ENCODE data around the gene IL1R1.

The IL1R1 gene

DNA sequence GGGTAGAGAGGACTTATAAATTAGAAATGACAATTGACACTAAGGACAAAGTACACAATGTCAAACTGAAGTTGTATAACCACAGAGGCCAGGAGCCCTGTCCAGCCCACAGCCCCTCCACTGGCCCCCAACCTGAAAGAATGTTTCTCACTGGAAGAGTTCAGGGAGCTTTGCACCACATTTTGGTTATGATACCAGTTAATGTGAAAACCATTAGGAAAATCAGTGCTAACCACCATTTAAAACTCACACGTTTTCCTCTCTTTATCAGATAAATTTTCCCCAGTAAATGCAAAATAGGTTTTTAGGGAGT lies 38.1 kb downstream of the IL1R1 start:
- Mint-ChIP-seq H3K4me1 (no peaks in the 10 kb centered on the region), H3K27ac (no peak overlapping the region), H3K4me3 (no peak overlapping the region), H3K36me3 (no peaks in the 10 kb centered on the region), H3K27me3 (peaks cover 13% of the 10 kb centered on the region), H3K9me3 (no peaks in the 10 kb centered on the region)
- ATAC-seq (ENCODE audit: low read depth) (no peak), DNase-seq (ENCODE audit: low spot score in 2 of 2) (no peak)

DNA sequence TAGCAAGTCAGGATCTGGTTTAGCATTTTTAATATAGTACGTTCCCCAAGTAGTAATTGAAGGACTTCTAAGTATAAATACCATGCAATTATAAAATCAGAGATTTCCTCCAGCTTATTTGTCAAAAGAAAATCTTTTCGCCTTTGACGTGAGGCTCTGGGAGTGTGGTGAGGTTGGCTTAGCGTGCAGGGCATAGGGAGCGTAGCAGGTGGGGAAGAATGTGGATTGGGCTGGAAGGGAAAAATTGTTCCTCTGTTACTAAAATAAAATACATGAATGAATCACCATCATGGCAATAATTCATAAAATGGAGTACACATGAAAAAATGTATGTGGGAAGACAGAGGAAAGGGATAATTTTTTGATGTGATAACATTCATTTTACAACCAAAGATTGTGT lies 38.8 kb downstream of the IL1R1 start:
- Mint-ChIP-seq H3K27ac (no peak overlapping the region), H3K4me3 (no peak overlapping the region), H3K4me1 (no peaks in the 10 kb centered on the region), H3K9me3 (no peaks in the 10 kb centered on the region), H3K36me3 (no peaks in the 10 kb centered on the region), H3K27me3 (peaks cover 13% of the 10 kb centered on the region)
- DNase-seq (ENCODE audit: low spot score in 2 of 2) (no peak), ATAC-seq (ENCODE audit: low read depth) (no peak)

- no peaks in the 10 kb centered on the region for H3K4me1 Mint-ChIP-seq
- no peak for DNase-seq (ENCODE audit: low spot score in 2 of 2)
- H3K27ac Mint-ChIP-seq: no peak overlapping the region
- no peaks in the 10 kb centered on the region for H3K36me3 Mint-ChIP-seq
- no peak for ATAC-seq (ENCODE audit: low read depth)
- no peaks in the 10 kb centered on the region for H3K9me3 Mint-ChIP-seq
- peaks cover 16% of the 10 kb centered on the region for H3K27me3 Mint-ChIP-seq
- H3K4me3 Mint-ChIP-seq: no peak overlapping the region
These were observed 39.5 kb downstream of the IL1R1 start for GRCh38 chr2:102181919-102182635.

GRCh38 chr2:102184018-102184417 lies 41.5 kb downstream of the IL1R1 start:
- H3K27me3 Mint-ChIP-seq: peaks cover 16% of the 10 kb centered on the region
- H3K27ac Mint-ChIP-seq: no peak overlapping the region
- no peaks in the 10 kb centered on the region for H3K4me1 Mint-ChIP-seq
- H3K9me3 Mint-ChIP-seq: no peaks in the 10 kb centered on the region
- H3K4me3 Mint-ChIP-seq: no peak overlapping the region
- H3K36me3 Mint-ChIP-seq: no peaks in the 10 kb centered on the region
- ATAC-seq (ENCODE audit: low read depth): no peak
- DNase-seq (ENCODE audit: low spot score in 2 of 2): no peak

GRCh38 chr2:102184568-102184967 lies 42.0 kb downstream of the IL1R1 start:
- no peaks in the 10 kb centered on the region for H3K9me3 Mint-ChIP-seq
- H3K36me3 Mint-ChIP-seq: no peaks in the 10 kb centered on the region
- H3K27me3 Mint-ChIP-seq: peaks cover 15% of the 10 kb centered on the region
- no peak overlapping the region for H3K27ac Mint-ChIP-seq
- H3K4me1 Mint-ChIP-seq: no peaks in the 10 kb centered on the region
- no peak for ATAC-seq (ENCODE audit: low read depth)
- no peak for DNase-seq (ENCODE audit: low spot score in 2 of 2)
- no peak overlapping the region for H3K4me3 Mint-ChIP-seq

GRCh38 chr2:102185347-102185746 lies 42.8 kb downstream of the IL1R1 start:
- DNase-seq (ENCODE audit: low spot score in 2 of 2): no peak
- no peaks in the 10 kb centered on the region for H3K36me3 Mint-ChIP-seq
- no peak for ATAC-seq (ENCODE audit: low read depth)
- H3K27me3 Mint-ChIP-seq: peaks cover 17% of the 10 kb centered on the region
- no peaks in the 10 kb centered on the region for H3K9me3 Mint-ChIP-seq
- no peak overlapping the region for H3K4me3 Mint-ChIP-seq
- no peak overlapping the region for H3K27ac Mint-ChIP-seq
- no peaks in the 10 kb centered on the region for H3K4me1 Mint-ChIP-seq

- Mint-ChIP-seq H3K9me3 (no peaks in the 10 kb centered on the region), H3K27ac (no peak within 1 kb of the TSS), H3K27me3 (peaks cover 14% of the 10 kb centered on the region), H3K4me1 (no peaks in the 10 kb centered on the region), H3K4me3 (peak within 1 kb of the TSS; percentile 66), H3K36me3 (no peaks in the 10 kb centered on the region)
- ATAC-seq (ENCODE audit: low read depth) (no peak), DNase-seq (ENCODE audit: low spot score in 2 of 2) (no peak)
These were observed 44.4 kb downstream of the IL1R1 start, which contains the start of gene IL1RL2 for GRCh38 chr2:102186791-102187495. IL1RL2 (plus strand) TSS chr2:102187023; CDS start chr2:102187868, 845 bp downstream.

- Mint-ChIP-seq H3K27me3 (peaks cover 13% of the 10 kb centered on the region), H3K36me3 (no peaks in the 10 kb centered on the region), H3K27ac (no peak overlapping the region), H3K9me3 (no peaks in the 10 kb centered on the region), H3K4me1 (no peaks in the 10 kb centered on the region), H3K4me3 (peak overlapping the region; percentile 66)
- ATAC-seq (ENCODE audit: low read depth): peak; percentile 32
- peak in 1 of 2 donors; percentile 2 for DNase-seq (ENCODE audit: low spot score in 2 of 2)
These were observed 45.1 kb downstream of the IL1R1 start for GRCh38 chr2:102187496-102188150.

DNA sequence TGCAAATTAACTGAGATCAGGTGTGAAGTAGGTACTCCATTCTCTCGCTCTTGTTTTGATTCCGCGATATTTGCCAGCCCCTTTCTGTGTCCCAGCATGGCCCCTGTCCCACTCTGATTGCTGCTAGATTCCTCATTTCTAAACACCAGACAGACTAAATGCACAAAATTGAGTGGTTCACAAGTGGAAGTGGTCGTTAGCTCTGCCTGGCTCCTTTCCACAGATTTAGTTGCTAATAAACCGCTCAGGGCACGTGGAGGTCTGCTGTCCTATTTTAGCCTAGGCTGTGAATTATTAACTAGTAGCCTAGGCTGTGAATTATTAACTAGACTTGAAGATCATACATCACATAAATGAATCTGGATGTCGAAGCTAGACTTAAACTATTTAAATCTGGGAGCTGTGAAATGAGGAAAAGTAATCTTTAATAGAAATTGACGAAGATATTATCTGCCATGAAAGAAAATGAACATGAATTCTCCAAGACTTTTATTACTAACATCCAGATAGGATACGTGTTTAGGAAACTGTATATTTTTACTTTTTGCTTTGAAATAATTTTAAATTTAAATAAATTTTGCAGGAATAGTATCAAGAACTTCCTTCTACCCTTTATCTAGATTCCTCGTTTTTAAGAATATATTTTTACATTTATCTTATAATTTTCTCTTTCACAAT lies 48.0 kb downstream of the IL1R1 start:
- H3K9me3 Mint-ChIP-seq: no peaks in the 10 kb centered on the region
- H3K27me3 Mint-ChIP-seq: peaks cover 15% of the 10 kb centered on the region
- ATAC-seq (ENCODE audit: low read depth) (no peak), DNase-seq (ENCODE audit: low spot score in 2 of 2) (no peak)
- H3K27ac Mint-ChIP-seq: no peak overlapping the region
- no peaks in the 10 kb centered on the region for H3K4me1 Mint-ChIP-seq
- H3K4me3 Mint-ChIP-seq: no peak overlapping the region
- no peaks in the 10 kb centered on the region for H3K36me3 Mint-ChIP-seq

DNA sequence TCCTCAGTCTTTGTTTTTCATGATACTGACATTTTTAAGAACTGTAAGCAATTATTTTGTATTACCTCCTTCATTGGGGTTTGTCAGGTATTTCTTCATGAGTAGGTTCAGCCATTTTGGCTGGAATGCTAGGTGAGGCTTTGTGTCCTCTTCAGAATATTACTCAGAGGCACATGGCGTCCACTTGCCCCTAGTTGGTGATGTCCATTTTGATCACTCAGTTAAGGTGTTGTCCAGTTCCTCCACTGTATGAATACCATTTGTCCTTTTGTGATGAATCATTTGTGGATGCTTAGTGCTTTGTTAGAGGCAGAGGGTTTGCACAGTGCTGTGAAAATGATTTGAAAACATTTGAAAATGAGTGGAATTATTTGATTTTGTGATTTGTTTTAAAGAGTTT lies 49.0 kb downstream of the IL1R1 start:
- Mint-ChIP-seq H3K4me3 (no peak overlapping the region), H3K36me3 (no peaks in the 10 kb centered on the region), H3K4me1 (no peaks in the 10 kb centered on the region), H3K27me3 (peaks cover 16% of the 10 kb centered on the region), H3K27ac (no peak overlapping the region), H3K9me3 (no peaks in the 10 kb centered on the region)
- DNase-seq (ENCODE audit: low spot score in 2 of 2) (no peak), ATAC-seq (ENCODE audit: low read depth) (no peak)

- ATAC-seq (ENCODE audit: low read depth): no peak
- Mint-ChIP-seq H3K4me3 (no peak overlapping the region), H3K9me3 (no peaks in the 10 kb centered on the region), H3K36me3 (peaks cover 2% of the 10 kb centered on the region), H3K4me1 (no peaks in the 10 kb centered on the region), H3K27me3 (peaks cover 13% of the 10 kb centered on the region), H3K27ac (no peak overlapping the region)
- no peak for DNase-seq (ENCODE audit: low spot score in 2 of 2)
These were observed 50.5 kb downstream of the IL1R1 start for GRCh38 chr2:102193074-102193473.

DNA sequence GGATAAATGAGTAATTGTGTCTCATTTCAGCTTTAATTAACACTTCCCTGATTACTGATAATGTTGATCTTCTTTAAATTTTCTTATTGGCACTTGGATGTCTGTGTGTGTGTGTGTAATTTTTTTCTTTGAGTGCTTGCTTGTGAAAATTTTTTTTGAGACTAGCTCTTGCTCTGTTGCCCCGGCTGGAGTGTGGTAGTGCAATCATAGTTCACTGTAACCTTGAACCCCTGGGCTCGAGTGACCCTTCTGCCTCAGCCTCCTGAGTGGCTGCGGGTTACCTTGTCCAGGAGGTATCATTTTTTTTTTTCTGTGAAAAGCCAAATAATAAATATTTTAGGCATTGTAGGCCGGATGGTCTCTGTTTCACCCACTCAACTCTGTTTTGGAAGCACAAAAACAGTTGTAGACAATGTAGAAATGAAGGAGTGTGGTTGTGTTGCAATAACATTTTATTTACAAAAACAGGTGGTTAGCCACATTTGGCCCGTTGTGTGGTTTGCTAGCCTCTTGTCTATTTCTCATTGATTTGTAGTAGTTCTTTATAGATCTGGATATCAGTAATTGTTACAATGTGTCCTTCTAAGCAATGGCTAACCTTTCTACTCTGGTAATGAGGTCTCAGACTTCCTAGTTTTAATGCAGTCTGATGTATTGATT lies 52.2 kb downstream of the IL1R1 start:
- Mint-ChIP-seq H3K9me3 (no peaks in the 10 kb centered on the region), H3K4me1 (no peaks in the 10 kb centered on the region), H3K36me3 (peaks cover 2% of the 10 kb centered on the region), H3K4me3 (no peak overlapping the region), H3K27ac (no peak overlapping the region), H3K27me3 (peaks cover 17% of the 10 kb centered on the region)
- ATAC-seq (ENCODE audit: low read depth) (no peak), DNase-seq (ENCODE audit: low spot score in 2 of 2) (no peak)

DNA sequence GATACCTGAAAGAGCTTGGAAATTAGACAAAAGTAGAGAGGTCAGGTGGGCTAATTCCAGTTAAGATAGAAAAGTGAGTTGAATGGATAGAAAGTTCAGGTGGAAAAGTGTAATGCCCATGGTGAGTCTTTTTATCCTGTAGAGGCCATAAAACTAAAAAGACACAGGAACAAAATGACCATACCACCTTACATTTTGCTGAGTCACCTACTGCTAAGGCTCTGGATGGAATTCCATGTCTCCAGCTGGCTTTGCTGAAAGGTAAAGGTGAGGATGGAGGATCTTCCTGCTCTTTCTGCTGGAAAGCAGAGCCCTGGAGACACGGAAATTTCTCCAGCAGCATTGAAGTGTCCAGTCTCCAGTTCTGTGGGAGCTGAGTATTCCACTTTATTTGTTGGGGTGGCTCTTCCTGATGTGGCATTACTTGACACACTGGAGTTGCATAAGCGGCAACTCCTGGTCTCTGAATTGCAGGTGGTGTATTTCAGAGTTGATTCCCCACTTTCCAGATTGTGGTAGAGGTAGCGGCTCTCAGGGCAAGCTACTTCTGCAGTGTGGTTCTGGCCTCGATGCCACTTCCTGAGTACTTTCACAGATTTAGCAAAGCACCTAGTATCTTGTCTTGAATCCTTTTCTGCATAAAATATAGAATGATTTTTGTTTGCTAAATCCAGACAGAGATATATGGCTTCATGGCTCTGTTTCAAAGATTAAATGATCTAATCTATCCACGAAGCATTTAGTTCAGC lies 55.0 kb downstream of the IL1R1 start:
- DNase-seq (ENCODE audit: low spot score in 2 of 2) (no peak), ATAC-seq (ENCODE audit: low read depth) (no peak)
- no peak overlapping the region for H3K27ac Mint-ChIP-seq
- peaks cover 2% of the 10 kb centered on the region for H3K36me3 Mint-ChIP-seq
- no peaks in the 10 kb centered on the region for H3K9me3 Mint-ChIP-seq
- H3K27me3 Mint-ChIP-seq: peaks cover 18% of the 10 kb centered on the region
- H3K4me3 Mint-ChIP-seq: no peak overlapping the region
- H3K4me1 Mint-ChIP-seq: no peaks in the 10 kb centered on the region

All from memory B cell (primary cell).